K562 treated with DMSO at 1 percent for 4 hours (cell line): Measurements from ENCODE around the gene CLCNKB. TPM values are rescaled to one million over a fixed set of nuclear protein-coding genes. Genes with fewer than 3 reads are reported as not detected.

Experiments
- total RNA-seq: library from RNA; unstranded; fragments of 300-600 nt; gene quantifications from 2 replicates; pipeline ENCODE4 v1.2.3, GENCODE V29; 2022; ENCODE audit not compliant: insufficient read depth

The CLCNKB gene
- total RNA-seq, result 0.29 and 0.81 TPM in 2 replicates

GRCh38 chr1:16043521-16043920 lies at the start of gene CLCNKB:
CLCNKB (plus strand) TSS chr1:16043782; CDS start chr1:16044493, 711 bp downstream.

GRCh38 chr1:16017461-16018303 lies 25.9 kb upstream of the CLCNKB start, which contains the start of gene HSPB7:
HSPB7 (minus strand) TSS chr1:16018043; CDS start chr1:16017963, 80 bp downstream.

GRCh38 chr1:16021681-16022080 lies 21.9 kb upstream of the CLCNKB start, which contains the start of gene CLCNKA:
CLCNKA (plus strand) TSS chr1:16022036; CDS start chr1:16022620, 584 bp downstream.

GRCh38 chr1:16073490-16074119 lies 30.0 kb downstream of the CLCNKB start, which contains the start of gene FAM131C:
FAM131C (minus strand) TSS chr1:16073651; CDS start chr1:16073442, 209 bp downstream.

Other genes starting within 250 kb of the CLCNKB start
- gene UQCRHL, start 236.1 kb upstream of the CLCNKB start, total RNA-seq, result 1.7 and 2.4 TPM in 2 replicates
- gene SPEN, start 196.1 kb upstream of the CLCNKB start, total RNA-seq, result 29.4 and 49.1 TPM in 2 replicates
- gene ZBTB17, start 67.7 kb upstream of the CLCNKB start, total RNA-seq, result 31.0 and 40.4 TPM in 2 replicates
- gene SRARP, start 39.5 kb upstream of the CLCNKB start, total RNA-seq, result not detected in 2 replicates
- not detected in 2 replicates for gene HSPB7, start 25.7 kb upstream of the CLCNKB start, total RNA-seq
- 1.5 TPM in 1 of 2 replicates, not detected in the other for gene CLCNKA, start 21.7 kb upstream of the CLCNKB start, total RNA-seq
- gene FAM131C, start 29.9 kb downstream of the CLCNKB start, total RNA-seq, result not detected in 2 replicates
- not detected in 2 replicates for gene EPHA2, start 112.3 kb downstream of the CLCNKB start, total RNA-seq
- gene ARHGEF19, start 168.9 kb downstream of the CLCNKB start, total RNA-seq, result 9.5 and 11.2 TPM in 2 replicates
- 3.9 and 14.0 TPM in 2 replicates for gene CPLANE2, start 193.4 kb downstream of the CLCNKB start, total RNA-seq